Caco-2 (cell line): ENCODE results near the gene APBB1IP. TPM values are rescaled to one million over a fixed set of nuclear protein-coding genes. Genes with fewer than 3 reads are reported as not detected.

ENCODE experiments used
- BruUV-seq: library from RNA; stranded (reverse); fragments of 400-500 nt; replicated peaks from 2 replicates; lab custom pipeline; 2021; lab: Mats Ljungman, UMichigan
- CTCF ChIA-PET: fragments of 300-600 bp; sonication (Branson Sonifier 250); formaldehyde crosslinking; loops from one replicate; lab custom pipeline; 2022; ENCODE audit warnings: antibody characterized with exemption; lab: Charles Lee
- POLR2A ChIA-PET: fragments of 300-600 bp; sonication (Branson Sonifier 250); formaldehyde crosslinking; loops from one replicate; lab custom pipeline; 2022; ENCODE audit warnings: antibody characterized with exemption; lab: Charles Lee
- DNase-seq, 2 experiments: peaks; one replicate each; pipeline versions ENCODE4 v3.0.0 to v3.0.0-alpha.2; 2020 to 2022
- H3K27me3 ChIP-seq: replicated peaks from 2 replicates; pipeline ENCODE4 v1.6.0; 2011; ENCODE audit warnings: low read length; ENCODE audit not compliant: control insufficient read depth, insufficient read depth
- H3K36me3 ChIP-seq: 2 replicates; pipeline ENCODE4 v1.5.1; 2011; ENCODE audit warnings: low read length; ENCODE audit not compliant: control insufficient read depth, insufficient read depth
- H3K4me1 ChIP-seq: fragments of 250-450 bp; sonication (Bioruptor Pico); 2 replicates; pipeline ENCODE4 v1.5.1; 2020; ENCODE audit warnings: mild to moderate bottlenecking
- H3K4me3 ChIP-seq: 2 replicates; pipeline ENCODE4 v1.5.1; 2011; ENCODE audit warnings: low read depth, mild to moderate bottlenecking, control low read depth, low read length
- H3K9me3 ChIP-seq: fragments of 250-450 bp; sonication (Bioruptor Pico); 2 replicates; pipeline ENCODE4 v1.5.1; 2020; ENCODE audit warnings: mild to moderate bottlenecking, moderate library complexity
- H3K27ac Mint-ChIP-seq: one replicate; pipeline ENCODE4 v1.8.0; 2022; ENCODE audit warnings: mixed read lengths; ENCODE audit not compliant: unreplicated experiment
- H3K27me3 Mint-ChIP-seq: one replicate; pipeline ENCODE4 v1.8.0; 2022; ENCODE audit warnings: mixed read lengths; ENCODE audit not compliant: insufficient read depth, unreplicated experiment
- H3K36me3 Mint-ChIP-seq: one replicate; pipeline ENCODE4 v1.8.0; 2022; ENCODE audit warnings: mild to moderate bottlenecking, mixed read lengths; ENCODE audit not compliant: insufficient read depth, unreplicated experiment
- H3K4me1 Mint-ChIP-seq: one replicate; pipeline ENCODE4 v1.8.0; 2022; ENCODE audit warnings: low read depth, mixed read lengths; ENCODE audit not compliant: unreplicated experiment
- H3K4me3 Mint-ChIP-seq: one replicate; pipeline ENCODE4 v1.8.0; 2022; ENCODE audit warnings: mild to moderate bottlenecking, moderate library complexity, mixed read lengths; ENCODE audit not compliant: unreplicated experiment
- H3K9me3 Mint-ChIP-seq: one replicate; pipeline ENCODE4 v1.8.0; 2022; ENCODE audit warnings: mixed read lengths; ENCODE audit not compliant: unreplicated experiment
- intact Hi-C: fragments of 100-400 bp; cut with micrococcal nuclease; formaldehyde crosslinking; loops from one replicate; pipeline ENCODE4 v1.10.0; 2022; ENCODE audit not compliant: unreplicated experiment
- total RNA-seq: library from RNA; stranded (reverse); gene quantifications from 2 replicates; pipeline ENCODE4 v1.2.3, GENCODE V29; 2022
- TF ChIP-seq, protein P1 (sequence below), 2 experiments: fragments of 200-600 bp in 1 of 2; IDR thresholded peaks; 1 replicate in 1 of 2; 2 replicates in 1 of 2; pipeline versions ENCODE4 v1.5.1 to v1.8.0; 2011 to 2022; ENCODE audit warnings: antibody characterized with exemption in 1 of 2, control low read depth in 1 of 2, inconsistent platforms in 1 of 2, low read depth in 1 of 2, low read length in 1 of 2, mild to moderate bottlenecking in 1 of 2, moderate library complexity in 1 of 2; ENCODE audit not compliant: insufficient read depth in 1 of 2, severe bottlenecking in 1 of 2, unreplicated experiment in 1 of 2

Gene APBB1IP
- total RNA-seq, 1 experiment from 2014 or later: 0.14 TPM

DNA sequence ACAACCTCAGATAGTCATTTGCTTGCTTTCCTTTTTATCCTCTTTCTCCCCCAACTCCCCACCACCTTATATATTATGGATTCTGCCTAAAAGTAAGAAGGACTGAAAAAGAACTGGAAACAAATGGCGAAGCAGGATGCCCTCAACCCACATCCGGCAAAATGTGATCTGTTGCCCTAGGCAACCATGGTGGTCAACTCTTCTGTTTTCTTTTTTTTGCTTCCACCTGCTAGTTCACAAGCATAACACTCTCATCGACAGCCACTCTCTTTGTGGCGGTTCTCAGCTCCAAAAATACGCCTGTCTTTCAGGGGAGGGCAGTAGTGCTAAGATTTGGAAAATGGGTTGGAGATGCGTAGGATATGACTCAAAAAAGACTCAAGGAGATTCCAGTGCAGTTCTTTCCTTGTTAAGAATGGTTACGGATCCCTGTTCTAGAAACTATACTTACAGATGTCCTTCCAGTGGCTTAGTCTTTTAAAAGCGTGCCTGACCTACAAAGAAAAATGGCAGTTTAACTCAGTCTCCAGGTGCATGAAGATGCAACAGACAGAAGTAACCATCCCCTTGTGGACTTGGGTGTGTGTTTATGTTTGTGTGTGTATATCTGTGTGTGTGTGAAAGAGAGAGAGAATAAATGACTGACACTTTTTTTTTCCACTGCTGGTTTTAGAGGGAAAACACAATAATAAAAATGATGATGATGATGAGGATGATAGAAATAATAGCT is 10.7 kb downstream of the APBB1IP start:
- intact Hi-C loops: no loop called here
- CTCF ChIA-PET: no interaction called here
- Mint-ChIP-seq H3K9me3 (peaks cover 20% of the 10 kb centered on the region), H3K4me3 (no peak overlapping the region), H3K36me3 (no peaks in the 10 kb centered on the region), H3K27me3 (no peaks in the 10 kb centered on the region), H3K4me1 (peaks cover 5% of the 10 kb centered on the region), H3K27ac (no peak overlapping the region)
- Histone ChIP-seq H3K27me3 (no peaks in the 10 kb centered on the region), H3K4me1 (no peaks in the 10 kb centered on the region), H3K4me3 (no peak overlapping the region), H3K9me3 (no peaks in the 10 kb centered on the region; the same call in 1 of the 2 replicates), H3K36me3 (no peaks in the 10 kb centered on the region)
- no peak for DNase-seq
- POLR2A ChIA-PET: no interaction called here
- BruUV-seq: no TSS peak
- TF ChIP-seq, protein P1, sequence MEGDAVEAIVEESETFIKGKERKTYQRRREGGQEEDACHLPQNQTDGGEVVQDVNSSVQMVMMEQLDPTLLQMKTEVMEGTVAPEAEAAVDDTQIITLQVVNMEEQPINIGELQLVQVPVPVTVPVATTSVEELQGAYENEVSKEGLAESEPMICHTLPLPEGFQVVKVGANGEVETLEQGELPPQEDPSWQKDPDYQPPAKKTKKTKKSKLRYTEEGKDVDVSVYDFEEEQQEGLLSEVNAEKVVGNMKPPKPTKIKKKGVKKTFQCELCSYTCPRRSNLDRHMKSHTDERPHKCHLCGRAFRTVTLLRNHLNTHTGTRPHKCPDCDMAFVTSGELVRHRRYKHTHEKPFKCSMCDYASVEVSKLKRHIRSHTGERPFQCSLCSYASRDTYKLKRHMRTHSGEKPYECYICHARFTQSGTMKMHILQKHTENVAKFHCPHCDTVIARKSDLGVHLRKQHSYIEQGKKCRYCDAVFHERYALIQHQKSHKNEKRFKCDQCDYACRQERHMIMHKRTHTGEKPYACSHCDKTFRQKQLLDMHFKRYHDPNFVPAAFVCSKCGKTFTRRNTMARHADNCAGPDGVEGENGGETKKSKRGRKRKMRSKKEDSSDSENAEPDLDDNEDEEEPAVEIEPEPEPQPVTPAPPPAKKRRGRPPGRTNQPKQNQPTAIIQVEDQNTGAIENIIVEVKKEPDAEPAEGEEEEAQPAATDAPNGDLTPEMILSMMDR (IDR thresholded peaks at IDR 0.05; ENCODE audit: insufficient read depth in 1 of 2, low read depth in 1 of 2, low read length in 1 of 2, severe bottlenecking in 1 of 2, unreplicated experiment in 1 of 2): no peak

DNA sequence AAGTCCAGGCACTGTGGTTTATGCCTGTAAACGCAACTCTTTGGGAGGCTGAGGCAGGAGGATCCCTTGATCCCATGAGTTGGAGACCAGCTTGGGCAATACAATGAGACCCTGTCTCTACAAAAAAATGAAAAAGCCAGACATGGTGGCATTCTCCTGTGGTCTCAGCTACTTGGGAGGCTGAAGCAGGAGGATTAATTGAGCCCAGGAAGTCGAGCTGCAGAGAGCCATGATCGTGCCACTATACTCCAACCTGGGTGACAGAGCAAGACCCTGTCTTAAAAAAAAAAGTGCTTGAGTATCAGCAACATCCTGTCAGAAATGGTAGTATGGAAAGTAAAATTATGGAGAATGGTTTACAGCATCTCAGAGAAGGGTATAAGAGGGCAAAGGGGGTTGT is 11.6 kb downstream of the APBB1IP start:
- Mint-ChIP-seq H3K36me3 (no peaks in the 10 kb centered on the region), H3K4me3 (no peak overlapping the region), H3K27me3 (no peaks in the 10 kb centered on the region), H3K27ac (no peak overlapping the region), H3K4me1 (peaks cover 5% of the 10 kb centered on the region), H3K9me3 (peaks cover 11% of the 10 kb centered on the region)
- no peak for DNase-seq
- Histone ChIP-seq H3K36me3 (no peaks in the 10 kb centered on the region), H3K4me1 (no peaks in the 10 kb centered on the region), H3K27me3 (no peaks in the 10 kb centered on the region), H3K9me3 (no peaks in the 10 kb centered on the region; the same call in 1 of the 2 replicates), H3K4me3 (no peak overlapping the region)
- no TSS peak for BruUV-seq
- POLR2A ChIA-PET: no interaction called here
- TF ChIP-seq, protein P1 (IDR thresholded peaks at IDR 0.05; ENCODE audit: insufficient read depth in 1 of 2, low read depth in 1 of 2, low read length in 1 of 2, severe bottlenecking in 1 of 2, unreplicated experiment in 1 of 2): no peak
- intact Hi-C loops: no loop called here
- CTCF ChIA-PET: no interaction called here

DNA sequence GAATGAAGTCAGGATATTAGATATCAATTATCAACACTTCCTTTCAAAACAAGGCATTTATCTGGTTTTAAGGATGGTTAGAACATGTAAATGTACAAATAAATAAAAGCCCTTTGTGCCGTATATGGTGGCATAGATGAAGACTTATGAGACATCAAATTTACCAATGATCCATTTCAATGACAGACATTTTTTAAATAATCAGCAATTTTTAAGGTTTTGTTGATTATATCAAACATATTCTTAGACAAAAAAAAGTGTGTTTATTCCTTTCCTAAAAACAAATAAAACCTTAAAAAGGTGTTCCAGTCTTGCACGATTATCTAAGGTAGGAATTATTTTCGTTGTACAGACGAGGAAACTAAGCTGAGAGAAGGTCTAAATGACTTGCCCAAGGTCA is 13.8 kb downstream of the APBB1IP start:
- H3K9me3 ChIP-seq: no peaks in the 10 kb centered on the region; the same call in 1 of the 2 replicates
- ChIA-PET CTCF (no interaction called here), POLR2A (no interaction called here)
- H3K27me3 ChIP-seq: no peaks in the 10 kb centered on the region
- Mint-ChIP-seq H3K4me3 (no peak overlapping the region), H3K9me3 (peaks cover 15% of the 10 kb centered on the region), H3K4me1 (peaks cover 14% of the 10 kb centered on the region), H3K27ac (no peak overlapping the region), H3K27me3 (no peaks in the 10 kb centered on the region), H3K36me3 (no peaks in the 10 kb centered on the region)
- H3K4me1 ChIP-seq: peaks cover 1% of the 10 kb centered on the region
- intact Hi-C loops: no loop called here
- DNase-seq: no peak
- no peak overlapping the region for H3K4me3 ChIP-seq
- no peaks in the 10 kb centered on the region for H3K36me3 ChIP-seq
- TF ChIP-seq, protein P1 (IDR thresholded peaks at IDR 0.05; ENCODE audit: insufficient read depth in 1 of 2, low read depth in 1 of 2, low read length in 1 of 2, severe bottlenecking in 1 of 2, unreplicated experiment in 1 of 2): no peak
- no TSS peak for BruUV-seq
